GM12801 (cell line): Measurements from ENCODE around the gene TMPRSS9.

Source experiments
- CTCF ChIP-seq: IDR thresholded peaks from one replicate; pipeline ENCODE4 v1.5.1; 2011; ENCODE audit warnings: control low read depth; ENCODE audit not compliant: insufficient read length; ENCODE audit errors: extremely low read depth

Gene TMPRSS9

GRCh38 chr19:2394442-2395292 lies 34.6 kb downstream of the TMPRSS9 start:
- no peak for TF ChIP-seq CTCF

- TF ChIP-seq CTCF, result no peak
Observed at GRCh38 chr19:2398735-2399305, 38.8 kb downstream of the TMPRSS9 start.

GRCh38 chr19:2399582-2399981 lies 39.5 kb downstream of the TMPRSS9 start:
- no peak for TF ChIP-seq CTCF

GRCh38 chr19:2408247-2408646 lies 48.2 kb downstream of the TMPRSS9 start:
- no peak for TF ChIP-seq CTCF

- TF ChIP-seq CTCF, result no peak
Observed at GRCh38 chr19:2409352-2409912, 49.4 kb downstream of the TMPRSS9 start.

GRCh38 chr19:2410023-2410422 lies 50.0 kb downstream of the TMPRSS9 start:
- no peak for TF ChIP-seq CTCF

GRCh38 chr19:2411709-2412108 lies 51.6 kb downstream of the TMPRSS9 start:
- TF ChIP-seq CTCF, result no peak
